HG02763 (cell line): ENCODE data around the gene ANXA10.
"Not testable (repeated sequence)": the region's sequence is repeated elsewhere in the genome, so short reads cannot be mapped to it uniquely, and the experiment has no call there.

ENCODE experiments used
- ATAC-seq: cut with Tn5 transposase; IDR thresholded peaks from one replicate; pipeline ENCODE4 v1.9.1; 2021; ENCODE audit warnings: mild to moderate bottlenecking, moderate library complexity; ENCODE audit not compliant: unreplicated experiment

Gene ANXA10

DNA sequence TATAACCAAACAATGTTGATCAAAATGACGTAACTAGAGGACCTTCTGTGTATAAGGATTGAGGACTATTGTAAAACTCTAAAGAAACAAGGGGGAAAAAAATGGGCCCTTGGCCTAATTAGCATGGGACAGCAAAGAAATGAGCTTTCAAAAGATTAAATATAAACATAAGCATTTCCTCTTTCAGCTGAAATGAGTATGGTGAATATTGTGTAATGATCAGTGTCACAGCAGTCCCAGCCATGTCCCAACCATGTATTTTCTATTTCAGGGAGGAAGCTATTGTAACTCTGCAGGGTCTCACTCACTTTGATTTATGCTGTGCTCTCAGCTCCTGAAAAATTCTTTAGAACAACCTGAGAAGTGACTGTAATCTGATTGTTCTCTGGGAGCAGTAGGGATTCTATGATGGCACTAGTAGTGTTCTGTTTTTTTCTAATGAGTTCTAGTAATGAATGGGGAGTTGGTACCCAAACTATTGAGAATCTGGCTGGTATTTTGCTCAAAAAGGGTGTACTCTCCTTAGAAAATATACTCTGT, 25.8 kb downstream of the ANXA10 start:
- no peak for ATAC-seq

DNA sequence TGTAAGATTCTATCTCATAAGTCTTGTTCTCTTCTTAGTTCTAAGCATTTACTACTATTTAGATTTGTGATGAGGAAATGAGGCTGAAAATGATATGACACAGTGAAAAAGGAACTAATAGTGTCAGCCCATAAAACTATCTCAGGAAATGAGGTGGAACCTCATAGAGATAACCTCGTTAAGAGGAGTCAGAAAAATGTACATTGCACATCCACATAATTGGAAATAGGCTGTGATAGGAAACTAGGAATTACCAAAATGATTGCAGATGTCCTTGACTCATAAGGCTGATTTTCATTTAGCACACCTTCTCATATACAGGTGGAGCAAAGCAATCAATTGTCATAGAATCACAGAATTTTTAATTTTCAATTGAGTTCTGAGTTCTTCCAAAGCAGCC, 26.8 kb downstream of the ANXA10 start:
- no peak for ATAC-seq

DNA sequence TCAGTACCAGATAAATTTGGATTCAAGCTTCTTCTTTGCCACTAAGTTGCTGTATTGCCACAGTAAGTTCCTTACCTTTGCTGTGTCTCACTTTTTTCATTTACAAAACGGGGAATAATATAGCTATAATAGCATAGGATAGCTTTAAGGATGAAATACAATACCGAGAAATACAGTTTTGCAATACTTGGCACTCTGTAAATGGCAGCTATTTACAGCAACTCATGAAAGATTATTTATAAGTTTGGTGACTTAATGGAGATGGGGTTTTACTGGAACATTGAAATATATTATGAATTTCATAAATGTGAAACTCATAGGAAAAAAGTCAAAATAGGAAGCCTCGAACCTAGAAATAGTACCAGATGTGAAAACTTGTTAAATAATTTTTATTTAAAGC, 27.6 kb downstream of the ANXA10 start:
- ATAC-seq: no peak

DNA sequence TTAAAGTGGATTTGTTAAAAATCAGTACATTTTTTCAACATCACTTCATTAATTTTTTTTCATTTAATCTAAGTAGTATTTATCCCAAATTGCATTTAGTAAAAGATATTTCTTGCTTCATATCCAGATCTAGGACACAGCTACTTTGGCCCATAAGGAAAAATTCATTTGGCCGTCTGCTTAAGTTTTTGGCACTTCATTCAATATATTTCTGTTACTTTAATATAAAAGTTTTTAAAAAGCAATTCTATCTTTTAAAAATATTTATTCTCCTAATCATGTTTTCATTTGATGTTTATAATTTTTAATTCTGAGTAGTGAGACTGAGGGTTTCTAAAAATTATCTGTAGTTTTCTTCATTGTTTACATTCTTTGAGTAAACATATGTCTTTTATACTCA, 28.5 kb downstream of the ANXA10 start:
- no peak for ATAC-seq

DNA sequence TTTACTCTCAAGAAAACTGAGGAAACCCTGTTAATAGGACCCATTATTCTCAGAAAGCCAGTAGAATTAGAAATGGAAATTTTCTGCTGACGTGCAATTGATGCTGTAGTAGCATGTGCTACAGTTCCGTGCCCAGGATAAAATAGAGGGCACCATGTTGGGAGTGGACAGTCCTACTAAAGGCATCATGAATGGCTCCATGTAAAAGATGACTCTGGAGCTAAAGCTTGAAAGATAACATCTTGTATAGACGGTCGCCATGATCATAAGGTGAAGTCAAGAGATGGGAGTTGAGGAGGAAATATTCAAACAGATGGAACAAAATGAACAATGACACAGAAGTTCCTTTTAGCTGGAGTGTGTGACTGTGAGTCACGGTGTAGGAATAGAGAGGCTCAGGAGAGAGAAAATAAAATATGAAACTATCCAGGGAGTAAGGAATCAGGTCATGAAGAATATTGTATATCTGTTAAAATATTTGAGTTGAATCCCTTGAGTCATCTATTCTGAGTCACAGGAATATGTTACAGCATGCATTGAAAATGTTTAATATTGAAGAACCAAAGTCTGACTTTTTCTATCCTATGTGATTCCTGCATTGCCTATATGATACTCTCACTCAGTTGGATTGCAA, 31.8 kb downstream of the ANXA10 start:
- no peak for ATAC-seq

DNA sequence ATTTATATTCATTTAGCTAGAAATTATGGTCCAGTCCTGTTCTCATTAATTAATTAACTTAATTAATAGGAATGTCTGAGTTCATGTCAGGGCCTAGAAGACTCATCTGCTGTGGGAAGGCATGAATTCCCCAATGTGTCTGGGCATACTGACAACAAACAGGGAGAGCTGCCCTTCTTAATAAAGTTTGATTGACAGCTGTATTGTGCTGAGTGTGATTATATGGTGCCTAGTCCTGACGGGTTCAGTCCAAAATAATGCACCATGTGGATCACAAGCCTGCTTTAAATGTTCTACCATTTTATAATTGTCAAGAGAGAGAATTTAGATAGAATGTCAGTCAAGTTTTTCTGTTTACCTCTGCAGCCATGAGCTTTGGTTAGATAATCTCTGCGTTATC, 34.6 kb downstream of the ANXA10 start:
- no peak for ATAC-seq

DNA sequence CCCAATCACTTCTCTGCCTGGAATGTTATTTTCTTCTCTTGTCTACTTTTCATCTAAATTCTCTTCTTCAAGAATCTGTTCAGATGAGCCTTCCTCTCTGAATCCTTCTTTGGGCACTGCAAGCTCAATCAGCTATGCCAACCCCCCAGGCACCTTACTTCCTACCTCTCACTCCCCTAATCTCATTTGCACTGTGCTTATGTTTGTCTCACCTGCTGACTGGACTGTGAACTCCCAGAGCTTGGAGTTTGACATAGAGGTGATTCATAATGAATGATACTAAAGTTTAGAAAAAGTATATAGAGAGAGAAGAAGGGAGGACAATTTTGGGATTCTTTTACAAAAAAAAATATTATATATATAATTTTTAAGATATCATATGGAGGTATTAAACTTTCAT, 36.3 kb downstream of the ANXA10 start:
- no peak for ATAC-seq

DNA sequence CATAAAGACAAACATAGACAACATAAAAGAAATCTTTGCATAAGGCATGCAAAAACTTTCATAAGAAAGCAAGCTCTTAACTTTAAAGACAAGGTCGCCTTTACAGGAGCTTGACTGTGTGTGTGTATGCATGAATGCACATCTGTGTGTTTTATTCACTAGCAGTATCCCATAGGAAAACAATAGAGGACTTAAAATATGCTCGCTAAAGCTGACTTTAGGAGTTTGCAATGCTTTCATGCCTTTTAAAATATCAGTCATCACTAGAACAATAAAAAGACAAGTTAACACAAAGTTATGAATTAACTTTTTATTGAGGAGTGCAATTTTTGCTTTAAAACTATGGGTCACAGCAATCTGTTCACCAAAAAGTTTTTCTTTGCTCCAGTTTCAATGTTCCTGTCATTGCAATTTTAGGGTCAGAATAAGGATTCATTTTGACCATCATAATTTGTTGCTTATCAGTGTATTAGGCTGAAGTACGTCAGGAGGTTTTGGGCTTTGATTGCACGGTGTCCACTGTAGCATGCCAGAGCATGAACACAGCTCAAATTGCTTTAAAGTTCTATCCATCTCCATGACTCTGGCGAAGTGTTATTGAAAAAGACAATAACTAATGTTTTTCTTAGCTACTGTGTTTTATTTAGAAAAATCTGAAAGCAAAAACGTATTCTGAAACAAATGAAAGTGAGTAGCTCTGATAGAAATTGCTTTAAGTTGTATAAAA, 36.9 kb downstream of the ANXA10 start:
- ATAC-seq: no peak

DNA sequence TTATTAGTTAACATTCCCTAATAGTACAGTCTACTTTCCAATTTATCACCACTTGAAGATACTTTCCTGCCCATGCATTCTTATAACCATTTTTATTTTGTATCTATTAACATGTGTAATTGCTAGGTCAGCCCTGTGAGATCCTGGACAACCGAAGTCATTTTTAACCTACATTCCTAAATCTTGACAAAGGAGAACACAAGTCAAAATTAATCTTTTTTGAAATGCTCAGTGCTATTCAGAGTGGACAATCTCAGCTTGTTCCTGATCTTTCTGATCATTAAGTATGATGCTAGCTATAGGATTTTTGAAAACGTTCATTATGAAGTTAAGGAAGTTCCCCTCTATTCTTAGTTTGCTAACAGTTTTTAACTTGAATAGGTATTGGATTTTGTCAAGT, 37.5 kb downstream of the ANXA10 start:
- ATAC-seq: no peak

DNA sequence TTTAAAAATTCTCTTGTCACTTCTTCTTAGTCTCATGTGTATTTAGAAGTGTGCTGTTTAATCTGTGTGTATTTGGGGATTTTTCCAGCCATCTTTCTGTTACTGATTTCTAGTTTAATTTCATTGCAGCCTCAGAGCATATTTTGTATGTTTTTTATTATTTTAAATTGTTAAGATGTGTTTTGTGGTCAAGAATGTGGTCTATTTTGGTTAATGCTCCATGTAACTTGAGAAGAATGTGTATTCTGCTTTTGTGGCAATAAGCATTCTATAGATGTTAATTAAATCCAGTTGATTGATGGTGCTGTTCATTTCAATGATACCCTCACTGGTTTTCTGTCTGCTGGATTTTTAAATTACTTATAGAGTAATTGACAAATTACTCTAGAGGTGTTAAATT, 38.9 kb downstream of the ANXA10 start:
- ATAC-seq: no peak

DNA sequence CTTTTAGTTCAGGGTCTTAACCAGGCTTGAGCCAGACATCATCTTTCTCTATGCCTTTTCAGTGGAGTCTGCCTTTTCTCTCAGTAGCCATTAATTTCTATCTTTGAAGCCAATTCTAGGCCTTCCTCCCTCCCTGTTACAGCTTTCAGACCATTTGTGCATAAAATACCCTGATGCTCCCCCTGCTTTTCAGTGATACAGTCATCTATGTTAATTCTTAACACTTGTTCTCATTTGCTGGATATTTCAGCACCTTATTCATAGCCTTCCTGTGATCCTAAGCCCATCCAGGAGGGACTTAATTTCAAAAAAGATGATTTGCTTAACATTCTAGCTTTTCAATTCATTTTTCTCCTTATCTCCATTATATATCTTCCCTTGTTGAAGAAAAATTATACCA, 42.3 kb downstream of the ANXA10 start:
- no peak for ATAC-seq

DNA sequence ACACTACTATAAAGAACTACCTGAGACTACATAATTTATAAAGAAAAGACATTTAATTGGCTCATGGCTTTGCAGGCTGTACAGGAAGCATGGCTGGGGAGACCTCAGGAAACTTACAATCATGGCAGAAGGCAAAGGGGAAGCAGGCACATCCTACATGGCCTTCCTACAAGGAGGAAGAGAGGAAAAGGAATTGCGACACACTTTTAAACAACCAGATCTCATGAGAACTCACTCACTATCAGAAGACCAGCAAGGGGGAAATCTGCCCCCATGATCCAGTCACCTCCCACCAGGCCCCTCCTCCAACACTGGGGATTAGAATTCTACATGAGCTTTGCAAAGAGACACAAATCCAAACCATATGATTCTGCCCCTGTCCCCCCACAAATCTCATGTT, 43.5 kb downstream of the ANXA10 start:
- ATAC-seq: not testable (repeated sequence)

DNA sequence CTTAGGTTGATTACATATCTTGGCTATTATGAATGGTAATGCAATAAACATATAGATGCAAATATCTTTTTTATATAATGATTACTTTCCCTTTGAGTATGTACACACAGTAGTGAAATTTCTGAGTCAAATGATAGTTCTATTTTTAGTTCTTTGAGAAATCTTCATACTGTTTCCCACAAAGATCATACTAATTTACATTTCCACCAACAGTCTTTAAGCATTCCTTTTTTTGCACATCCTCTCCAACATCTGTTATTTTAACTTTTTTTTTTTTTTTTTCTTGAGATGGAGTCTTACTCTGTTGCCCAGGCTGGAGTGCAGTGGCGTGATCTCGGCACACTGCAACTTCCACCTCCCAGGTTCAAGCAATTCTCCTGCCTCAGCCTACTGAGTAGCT, 45.4 kb downstream of the ANXA10 start:
- ATAC-seq: not testable (repeated sequence)

DNA sequence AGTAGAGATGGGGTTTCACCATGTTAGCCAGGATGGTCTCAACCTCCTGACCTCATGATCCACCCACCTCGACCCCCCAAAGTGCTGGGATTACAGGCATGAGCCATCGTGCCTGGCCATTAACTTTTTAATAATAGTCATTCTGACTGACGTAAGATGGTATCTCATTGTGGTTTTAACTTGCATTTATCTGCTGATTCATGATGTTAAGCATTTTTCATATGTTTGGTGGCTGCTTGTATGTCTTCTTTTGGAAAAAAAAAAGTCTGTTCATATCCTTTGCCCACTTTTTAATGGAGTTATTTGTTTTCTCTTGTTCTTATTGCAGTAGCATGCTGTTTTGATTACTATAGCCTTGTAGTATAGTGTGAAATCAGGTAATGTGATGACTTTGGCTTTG, 45.8 kb downstream of the ANXA10 start:
- ATAC-seq: no peak

DNA sequence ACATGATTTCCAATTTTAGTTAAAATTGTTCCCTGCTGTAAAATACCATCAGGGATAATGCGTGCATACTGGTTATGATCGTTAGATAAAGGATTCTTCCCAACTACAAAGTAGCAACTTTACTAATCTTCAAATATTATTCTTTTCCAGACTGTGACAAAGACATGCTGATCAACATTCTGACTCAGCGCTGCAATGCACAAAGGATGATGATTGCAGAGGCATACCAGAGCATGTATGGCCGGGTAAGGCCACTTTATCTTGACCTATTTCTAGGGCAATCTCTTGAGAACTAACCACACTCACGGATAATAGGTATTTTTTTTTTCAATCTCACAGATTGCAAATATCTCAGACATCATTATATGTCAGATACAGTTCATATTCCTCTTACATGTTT, 47.0 kb downstream of the ANXA10 start:
- no peak for ATAC-seq

DNA sequence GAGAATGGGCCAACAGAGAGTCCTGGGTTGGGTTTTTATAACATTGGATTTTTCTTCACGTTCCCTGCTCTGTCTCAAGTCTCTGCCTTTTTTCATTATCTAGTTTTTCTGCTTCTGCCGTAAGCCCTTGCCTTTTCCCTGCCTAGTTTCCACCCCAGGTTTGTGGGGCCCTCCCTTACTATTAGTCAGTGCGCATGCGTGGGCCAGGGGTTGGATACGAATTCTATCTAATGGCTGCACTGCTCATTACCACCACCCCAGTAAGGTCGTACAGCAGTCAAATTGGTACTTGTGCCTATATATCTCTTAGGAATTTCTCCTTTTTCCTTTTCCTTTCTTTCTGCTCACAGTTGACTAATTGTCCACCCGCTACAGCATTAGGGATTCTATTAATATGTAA, 49.4 kb downstream of the ANXA10 start:
- no peak for ATAC-seq

DNA sequence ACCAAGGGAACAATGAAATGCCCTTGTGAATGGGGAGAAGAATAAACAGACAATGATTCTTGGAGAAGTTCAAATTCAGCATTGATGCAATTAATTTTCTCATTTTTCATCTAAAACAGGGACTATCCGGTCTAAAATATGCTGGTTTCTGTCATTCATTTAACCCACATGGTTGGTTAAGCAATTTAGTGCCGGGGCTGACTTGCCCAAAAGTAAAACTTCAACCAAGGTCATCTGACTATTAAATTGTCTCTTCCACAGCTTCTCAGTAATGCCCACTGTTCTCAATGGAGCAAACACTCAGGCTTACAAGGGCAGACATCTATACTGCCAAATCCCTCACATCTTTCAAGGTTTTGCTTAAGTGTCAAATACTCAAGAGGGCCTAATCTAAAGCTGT, 51.3 kb downstream of the ANXA10 start:
- ATAC-seq: no peak

DNA sequence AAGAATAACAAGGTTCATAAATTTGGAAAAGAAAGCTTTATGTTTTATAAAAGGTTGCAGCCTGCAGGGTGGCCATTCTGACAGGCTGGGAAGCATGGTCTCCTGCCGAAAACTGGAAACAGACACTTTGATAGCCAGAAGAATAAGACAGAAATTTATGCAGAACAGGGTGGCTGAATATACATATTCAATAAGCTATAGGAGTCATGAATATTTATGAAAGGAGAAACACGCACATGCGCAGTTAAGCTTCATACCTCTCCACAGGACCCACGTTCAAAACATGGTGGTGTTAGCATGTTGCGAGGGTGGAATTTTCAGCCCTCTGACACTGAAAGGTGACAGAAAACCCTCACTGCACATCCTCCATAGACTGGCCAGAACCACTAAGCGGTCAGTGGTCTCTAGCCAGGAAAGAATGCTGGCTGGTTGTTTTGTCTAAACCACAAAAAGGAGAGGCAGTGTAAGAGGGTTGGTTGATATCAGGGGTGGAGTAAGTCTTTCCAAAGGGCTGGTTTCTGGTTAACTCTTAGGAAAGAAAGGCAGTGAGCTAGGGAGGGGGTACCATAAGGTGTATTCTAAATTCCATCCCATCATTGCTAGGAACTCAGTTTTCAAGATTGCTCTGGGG, 58.2 kb downstream of the ANXA10 start:
- no peak for ATAC-seq

DNA sequence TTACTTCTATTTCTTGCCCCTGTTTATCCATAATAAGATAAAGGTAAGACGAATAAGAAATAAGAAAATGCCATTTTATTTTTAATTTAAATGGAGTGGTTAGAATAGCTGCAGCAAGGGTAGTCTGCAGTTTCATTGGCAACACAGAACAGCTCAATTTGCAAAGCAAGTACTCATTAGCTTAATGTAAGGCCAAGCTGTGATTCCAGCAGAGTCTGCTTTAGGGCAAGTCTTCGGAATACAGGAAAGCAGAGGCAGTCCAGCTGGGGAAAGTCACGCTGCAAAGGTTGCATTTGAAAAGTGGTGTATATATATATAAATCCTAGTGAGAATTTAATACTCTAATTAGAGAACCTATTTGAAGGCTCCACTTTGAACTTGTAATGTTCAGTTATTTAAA, 59.0 kb downstream of the ANXA10 start:
- ATAC-seq: no peak

DNA sequence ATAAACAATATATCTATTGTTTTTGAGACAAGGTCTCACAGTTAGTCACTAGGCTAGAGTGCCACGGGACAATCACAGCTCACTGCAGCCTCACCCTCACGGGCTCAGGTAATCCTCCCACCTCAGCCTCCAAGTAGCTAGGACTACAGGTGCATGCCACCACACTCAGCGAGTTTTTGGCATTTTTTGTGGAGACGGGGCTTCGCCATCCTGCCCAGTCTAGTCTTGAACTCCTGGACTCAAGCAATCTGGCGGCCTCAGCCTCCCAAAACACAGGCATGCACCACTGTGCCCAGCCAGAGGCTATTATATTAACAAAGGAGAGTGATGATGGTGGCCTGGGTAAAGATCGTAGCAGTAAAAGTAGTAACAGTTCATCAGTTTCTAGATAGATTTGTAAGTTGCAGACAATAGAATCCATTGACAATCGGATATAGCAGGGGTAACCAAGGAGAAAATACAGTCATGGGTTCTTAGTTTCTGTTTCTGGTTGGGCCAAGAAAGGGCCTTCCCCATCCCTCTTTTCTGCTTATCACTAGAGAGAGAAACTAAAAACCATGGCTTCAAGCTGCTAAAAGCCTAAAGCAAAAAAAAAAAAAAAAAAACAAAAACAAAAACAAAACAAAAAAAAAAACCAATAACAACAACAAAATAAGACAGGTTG, 60.6 kb downstream of the ANXA10 start:
- no peak for ATAC-seq

DNA sequence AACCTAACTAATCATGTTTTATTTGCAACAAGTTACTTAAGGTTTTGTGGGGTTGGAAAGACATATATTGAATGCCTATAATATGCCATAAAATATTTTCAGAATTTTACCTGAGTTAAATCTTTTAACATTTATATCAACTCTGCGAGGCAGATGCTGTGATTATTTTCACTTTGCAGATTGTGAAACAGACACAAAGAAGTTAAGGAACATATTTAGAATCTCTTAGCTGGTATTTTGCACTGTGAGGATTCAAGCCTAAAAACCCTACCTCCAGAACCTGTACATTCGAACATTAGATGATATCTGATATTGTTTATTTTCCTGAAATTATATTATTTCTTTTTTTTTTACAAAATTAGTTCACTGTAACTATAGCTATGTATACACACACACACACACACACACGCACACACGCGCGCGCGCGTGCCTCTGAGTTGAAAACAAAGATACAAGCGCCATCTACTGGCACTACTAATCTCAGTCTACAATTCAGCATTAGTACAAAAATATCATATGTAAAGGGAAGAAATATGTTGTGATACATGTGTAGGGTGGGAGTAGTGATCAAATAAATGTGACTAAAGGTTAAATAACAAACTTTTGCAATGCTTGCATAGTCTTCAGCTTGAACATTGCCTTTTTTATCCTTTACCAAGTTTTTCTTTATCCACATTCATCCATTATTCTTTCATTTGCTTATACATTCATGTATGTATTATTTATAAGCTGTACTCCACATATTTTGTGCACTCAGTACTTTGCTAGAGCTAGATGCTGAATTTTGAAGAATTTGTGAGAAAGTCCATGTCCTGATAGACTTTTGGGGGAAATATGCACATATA, 61.5 kb downstream of the ANXA10 start:
- peak; percentile 79 for ATAC-seq
